ENCODE results near the gene CYSLTR2.
"Not testable (repeated sequence)": the region's sequence is repeated elsewhere in the genome, so short reads cannot be mapped to it uniquely, and the experiment has no call there.

Gene CYSLTR2

GRCh38 chr13:48644951-48645350, 8.8 kb upstream of the CYSLTR2 start:
- DNase-seq (ENCODE audit: low read depth in 2 of 2) = no peak

DNA sequence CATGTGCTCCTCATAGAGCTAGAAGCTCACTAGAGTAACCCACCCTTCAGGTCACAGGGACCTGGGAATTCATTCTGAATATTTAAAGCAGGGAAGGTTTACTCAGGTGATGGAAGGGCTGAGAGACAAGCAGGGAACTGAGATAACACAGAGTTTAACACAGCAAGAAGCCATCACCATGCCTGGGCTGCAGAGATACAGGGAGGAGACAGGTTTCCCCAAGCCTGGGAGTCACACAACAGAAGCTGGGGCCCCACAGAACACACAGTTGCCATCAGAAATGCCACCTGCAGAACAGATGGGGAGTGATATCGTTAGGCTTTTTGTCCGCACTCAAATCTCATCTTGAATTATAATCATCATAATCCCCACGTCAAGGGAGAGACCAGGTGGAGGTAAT, 7.9 kb upstream of the CYSLTR2 start:
- DNase-seq (ENCODE audit: low read depth in 2 of 2) = no peak

DNA sequence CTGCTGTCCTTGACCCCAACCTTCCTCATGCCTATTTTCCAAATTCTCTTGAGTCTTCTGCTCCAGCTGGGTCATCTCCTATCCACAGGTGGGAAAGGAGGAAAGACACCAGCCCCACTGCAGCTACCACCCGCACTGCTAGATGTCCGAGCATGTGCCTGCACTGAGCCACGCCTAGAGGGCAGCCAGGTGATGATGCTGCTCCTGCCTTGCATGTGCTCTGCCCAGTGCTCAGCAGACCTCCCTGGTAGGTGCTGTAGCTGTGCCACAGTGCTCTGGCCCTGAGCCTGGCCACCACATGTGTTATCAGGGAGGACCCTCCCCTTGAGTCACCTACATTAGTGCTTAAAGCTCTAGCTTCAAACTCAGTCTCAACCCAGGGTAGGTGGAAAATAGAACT, 6.9 kb upstream of the CYSLTR2 start:
- DNase-seq (ENCODE audit: low read depth in 2 of 2) = no peak

DNA sequence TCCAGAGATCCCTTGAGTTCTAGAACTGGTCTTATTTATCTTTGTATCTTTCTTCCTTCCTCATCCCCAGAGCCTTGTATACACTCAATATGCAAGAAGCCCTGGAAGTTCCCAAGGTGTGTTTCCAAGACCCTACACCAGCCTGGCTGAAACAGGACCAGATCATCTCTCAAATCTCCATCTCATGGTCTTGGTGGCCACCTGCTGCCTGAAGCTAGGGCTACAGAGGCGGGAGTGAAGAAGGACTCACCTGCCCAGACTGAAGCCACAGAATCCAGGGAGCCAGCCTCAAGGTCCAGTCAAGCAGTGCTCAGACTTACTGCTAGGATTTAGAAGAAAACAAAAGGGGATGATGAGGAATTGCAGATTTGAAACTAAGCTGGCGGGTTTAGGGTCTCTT, 6.1 kb upstream of the CYSLTR2 start:
- DNase-seq (ENCODE audit: low read depth in 2 of 2) = no peak

- DNase-seq (ENCODE audit: low read depth in 2 of 2) = no peak
These were observed 5.3 kb upstream of the CYSLTR2 start for GRCh38 chr13:48648446-48648845.

DNA sequence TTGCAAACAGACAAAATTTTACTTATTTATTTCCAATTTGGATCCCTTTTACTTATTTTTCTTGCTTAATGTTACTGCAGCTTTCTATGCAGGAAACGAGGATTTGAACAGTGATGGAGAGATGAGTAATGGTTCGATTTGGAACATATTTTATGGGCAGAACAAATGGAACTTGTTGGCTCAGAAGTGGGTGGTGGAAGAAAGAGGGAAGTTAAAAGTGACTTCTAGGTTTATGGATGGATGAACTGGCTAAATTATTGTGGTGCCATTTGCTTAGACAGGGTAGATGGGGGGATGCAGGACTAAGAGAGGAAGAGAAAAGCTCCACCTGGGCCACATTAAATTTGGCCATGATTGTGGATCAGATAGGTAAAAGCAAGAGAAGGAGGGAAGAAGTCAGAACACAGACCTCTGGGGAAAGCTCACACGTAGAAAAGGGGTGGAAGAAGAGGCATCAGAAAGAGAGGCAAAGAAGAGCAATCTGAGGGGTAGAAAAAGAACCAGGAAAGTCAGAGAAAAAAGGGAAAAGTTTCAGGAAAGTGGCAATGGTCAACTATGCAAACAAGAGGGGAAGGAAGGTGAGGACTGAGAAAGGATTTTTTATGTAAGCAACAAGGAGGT, 768 bp upstream of the CYSLTR2 start:
- DNase-seq (ENCODE audit: low read depth in 2 of 2) = no peak

DNA sequence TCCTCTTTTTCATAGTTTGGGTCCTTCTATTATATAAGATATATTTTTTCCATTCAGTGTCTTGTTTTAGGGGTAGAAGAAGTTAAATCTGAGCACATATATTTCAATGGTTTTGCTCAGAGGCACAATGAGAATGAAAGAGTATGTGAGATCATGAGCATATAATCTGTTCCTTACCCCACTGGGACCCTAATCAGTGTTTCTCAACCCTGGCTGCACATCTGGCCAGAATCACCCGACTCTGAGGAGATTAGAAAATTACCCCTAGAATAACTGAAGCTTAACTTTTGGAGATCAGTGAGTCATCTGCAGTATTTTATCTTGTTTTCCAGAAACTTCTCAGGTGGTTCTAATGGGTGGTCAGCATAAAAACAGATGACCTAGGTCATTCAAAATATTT, 782 bp downstream of the CYSLTR2 start:
- DNase-seq (ENCODE audit: low read depth in 2 of 2) = no peak

- no peak for DNase-seq (ENCODE audit: low read depth in 2 of 2)
These were observed 1.6 kb downstream of the CYSLTR2 start for GRCh38 chr13:48655291-48655690.

DNA sequence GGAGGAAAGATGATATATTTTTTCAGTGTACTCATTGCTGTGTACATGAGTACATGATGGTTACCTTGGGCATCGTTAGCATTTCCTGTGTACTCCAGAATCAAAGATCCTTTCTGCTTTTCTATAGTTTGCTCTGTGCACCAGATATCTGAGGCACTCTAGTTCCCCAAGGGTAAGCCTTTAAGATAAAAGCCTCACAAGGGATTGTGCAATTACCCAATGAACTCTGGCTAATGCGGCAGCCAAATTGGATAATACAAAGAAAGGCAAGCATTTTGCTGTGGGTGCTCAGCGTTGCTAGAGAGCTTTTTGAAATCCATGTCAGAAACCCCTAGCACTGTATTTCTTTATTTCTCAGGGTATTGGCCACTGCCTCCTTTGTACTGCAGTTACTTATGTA, 2.9 kb downstream of the CYSLTR2 start:
- DNase-seq (ENCODE audit: low read depth in 2 of 2) = no peak

- DNase-seq (ENCODE audit: low read depth in 2 of 2) = no peak
These were observed 6.8 kb downstream of the CYSLTR2 start for GRCh38 chr13:48660361-48661076.

GRCh38 chr13:48661107-48661506, 7.4 kb downstream of the CYSLTR2 start:
- DNase-seq (ENCODE audit: low read depth in 2 of 2) = no peak

DNA sequence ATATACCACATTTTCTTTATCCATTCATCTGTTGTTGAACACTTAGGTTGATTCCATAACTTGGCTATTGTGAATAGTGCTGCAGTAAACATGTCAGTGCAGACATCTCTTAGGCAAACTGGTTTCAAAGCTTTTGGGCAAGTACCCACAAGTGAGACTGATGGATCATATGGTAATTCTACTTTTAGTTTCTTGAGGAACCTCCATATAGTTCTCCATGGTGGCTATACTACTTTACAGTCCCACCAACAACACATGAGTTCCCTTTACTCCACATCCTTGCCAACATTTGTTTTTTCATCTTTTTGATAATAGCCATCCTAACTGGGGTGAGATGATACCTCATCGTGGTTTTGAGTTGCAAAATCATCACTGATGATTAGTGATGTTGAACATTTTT, 8.5 kb downstream of the CYSLTR2 start:
- no peak for DNase-seq (ENCODE audit: low read depth in 2 of 2)

DNA sequence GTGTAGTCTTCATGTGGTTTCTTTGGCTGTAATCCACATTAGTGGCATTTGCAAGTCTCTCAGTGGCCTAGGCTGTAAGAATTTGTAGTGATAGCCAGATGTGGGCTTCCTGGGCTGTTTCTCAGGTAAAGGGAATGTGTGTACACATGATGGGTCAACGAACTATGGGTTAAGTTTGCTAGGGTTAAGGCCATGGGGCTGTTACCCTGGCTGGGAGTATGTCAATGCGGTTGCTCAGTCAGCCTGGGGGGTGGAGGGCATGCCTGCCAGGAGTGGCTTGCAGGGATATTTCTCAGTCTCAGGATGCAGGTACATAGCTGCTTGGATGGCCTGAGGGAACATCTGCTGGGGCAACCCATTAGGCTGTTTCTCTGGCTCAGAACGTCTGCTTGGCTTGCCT, 13.4 kb downstream of the CYSLTR2 start:
- no peak for DNase-seq (ENCODE audit: low read depth in 2 of 2)

- not testable (repeated sequence) for DNase-seq (ENCODE audit: low read depth in 2 of 2)
These were observed 17.7 kb downstream of the CYSLTR2 start for GRCh38 chr13:48671421-48671820.

DNA sequence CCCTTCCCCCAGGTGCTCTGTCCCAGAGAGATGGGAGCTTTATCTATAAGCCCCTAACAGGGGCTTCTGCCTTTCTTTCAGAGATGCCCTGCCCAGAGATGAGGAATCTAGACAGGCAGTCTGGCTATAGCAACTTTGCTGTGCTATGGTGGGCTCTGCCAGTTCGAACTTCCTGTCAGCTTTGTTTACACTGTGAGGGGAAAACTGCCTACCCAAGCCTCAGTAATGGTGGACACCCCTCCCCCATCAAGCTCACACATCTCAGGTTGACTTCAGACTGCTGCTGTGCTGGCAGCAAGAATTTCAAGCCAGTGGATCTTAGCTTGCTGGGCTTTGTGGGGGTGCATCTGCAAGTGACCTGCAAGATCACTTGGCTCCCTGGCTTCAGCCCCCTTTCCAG, 21.5 kb downstream of the CYSLTR2 start:
- DNase-seq (ENCODE audit: low read depth in 2 of 2) = no peak

DNA sequence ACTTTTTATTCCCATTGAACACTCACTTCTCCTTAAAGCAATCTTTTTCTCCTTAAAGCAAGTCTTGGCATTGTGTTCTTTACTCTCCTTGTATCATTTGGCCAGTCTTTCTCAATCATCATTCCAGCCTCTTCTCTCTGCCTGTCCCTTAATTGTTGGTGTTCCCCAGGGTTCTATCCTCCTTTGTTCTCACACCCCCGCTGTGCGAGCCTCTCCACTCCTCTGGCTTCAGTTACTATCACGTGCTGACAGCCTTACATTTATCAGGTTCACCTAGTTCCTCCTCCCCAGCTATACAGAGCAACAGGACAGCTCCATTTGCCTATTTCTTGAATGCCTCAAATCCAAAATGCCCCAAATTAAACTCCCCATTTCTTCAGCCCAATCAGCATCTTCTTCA, 24.6 kb downstream of the CYSLTR2 start:
- DNase-seq (ENCODE audit: low read depth in 2 of 2) = no peak

DNA sequence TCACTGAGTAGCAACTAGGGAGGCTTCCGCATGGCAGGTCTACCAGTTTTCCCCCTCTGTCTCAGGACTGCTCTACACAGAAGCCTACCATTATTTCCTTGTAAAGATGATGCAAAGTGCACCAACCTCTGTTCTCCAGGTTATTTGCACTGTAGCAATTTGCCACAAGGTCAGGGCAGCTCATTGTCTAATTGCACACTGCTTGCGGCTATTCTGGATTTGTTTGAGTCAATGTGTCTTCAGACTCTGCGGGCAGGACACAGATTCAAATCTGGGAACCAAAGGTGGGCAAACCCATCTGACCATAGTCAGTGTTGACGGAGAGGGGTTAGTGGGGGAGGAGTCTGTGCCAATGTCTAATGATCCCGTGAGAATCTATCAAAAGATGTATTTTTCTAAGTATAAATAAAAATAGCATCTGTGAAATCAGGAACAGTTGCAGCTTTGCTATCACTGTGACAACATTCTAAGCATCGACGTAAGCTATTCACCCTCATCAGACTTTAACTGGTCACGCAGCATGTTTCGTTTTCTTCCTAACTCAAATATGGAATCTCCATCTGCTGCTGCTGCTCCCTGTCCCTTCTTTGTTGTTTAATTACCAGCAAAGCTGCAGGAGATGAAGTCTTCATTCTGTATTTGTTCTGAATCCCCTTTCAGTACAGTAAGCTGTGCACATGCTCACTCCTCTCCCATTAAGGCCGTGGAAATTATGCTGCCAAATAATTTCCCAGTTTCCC, 26.4 kb downstream of the CYSLTR2 start:
- DNase-seq (ENCODE audit: low read depth in 2 of 2) = no peak

GRCh38 chr13:48680756-48681392, 27.1 kb downstream of the CYSLTR2 start:
- DNase-seq (ENCODE audit: low read depth in 2 of 2) = no peak

DNA sequence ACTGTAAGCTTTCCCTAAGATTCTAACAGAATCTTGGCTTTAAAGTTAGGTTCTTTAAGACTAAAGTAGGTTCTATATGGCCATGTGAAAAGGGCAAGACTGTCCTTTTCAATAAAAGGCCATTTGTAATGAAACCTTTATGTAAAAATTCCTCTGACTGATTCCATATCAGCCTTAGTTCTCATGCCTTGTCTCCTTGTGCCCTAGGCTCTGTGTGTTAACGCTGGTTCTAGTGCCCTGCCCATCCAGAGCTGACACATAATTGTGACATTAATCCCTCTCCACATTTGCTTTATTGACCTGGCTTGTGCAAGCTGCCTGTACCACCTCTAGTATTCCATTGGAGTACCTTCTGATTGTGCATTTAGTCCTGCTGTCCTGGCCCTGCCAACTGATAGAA, 28.2 kb downstream of the CYSLTR2 start:
- no peak for DNase-seq (ENCODE audit: low read depth in 2 of 2)

- DNase-seq (ENCODE audit: low read depth in 2 of 2) = no peak
These were observed 28.7 kb downstream of the CYSLTR2 start for GRCh38 chr13:48682436-48682835.

DNA sequence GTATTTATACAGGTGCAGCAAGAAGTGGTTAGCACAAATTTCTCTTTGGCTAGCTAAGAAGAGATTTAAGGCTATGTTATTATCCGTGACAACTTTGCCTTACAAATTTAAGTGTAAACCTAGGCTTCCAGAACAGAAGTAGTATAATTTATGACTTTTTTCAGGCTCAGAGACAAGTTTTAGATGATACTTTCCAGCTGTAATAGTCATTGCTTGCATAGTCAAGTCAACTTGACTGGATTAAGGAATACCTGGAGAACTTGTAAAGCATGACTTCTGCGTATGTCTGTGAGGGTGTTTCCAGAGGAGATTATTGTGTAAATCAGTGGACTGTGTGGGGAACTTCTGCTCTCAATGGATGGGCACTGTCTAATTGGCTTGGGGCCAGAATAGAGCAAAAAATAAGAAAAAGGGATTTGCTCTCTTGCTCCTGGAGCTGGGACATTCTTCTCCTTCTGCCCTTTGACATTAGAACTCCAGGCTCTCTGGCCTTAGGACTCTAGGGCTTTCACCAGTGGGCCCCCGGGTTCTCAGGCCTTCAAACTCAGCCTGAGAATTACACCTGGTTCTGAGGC, 33.0 kb downstream of the CYSLTR2 start:
- DNase-seq (ENCODE audit: low read depth in 2 of 2) = no peak

GRCh38 chr13:48687249-48687648, 33.5 kb downstream of the CYSLTR2 start:
- no peak for DNase-seq (ENCODE audit: low read depth in 2 of 2)
